NCI-H1930 (cell line): ENCODE measurements around the gene ACAP2.
"Not testable (repeated sequence)": the region's sequence is repeated elsewhere in the genome, so short reads cannot be mapped to it uniquely, and the experiment has no call there.

Experiments used
- DNase-seq, 2 experiments: peaks; one replicate each; lab custom pipeline; 2025; lab: John Stamatoyannopoulos, UW

ACAP2 gene

GRCh38 chr3:195385526-195385925 lies 57.3 kb downstream of the ACAP2 start:
- DNase-seq: no peak

- no peak for DNase-seq
These were observed 57.9 kb downstream of the ACAP2 start for GRCh38 chr3:195384952-195385351.

GRCh38 chr3:195372220-195372619 lies 70.6 kb downstream of the ACAP2 start:
- no peak for DNase-seq

GRCh38 chr3:195366200-195366925 lies 76.5 kb downstream of the ACAP2 start:
- no peak for DNase-seq

- no peak for DNase-seq
These were observed 77.4 kb downstream of the ACAP2 start for GRCh38 chr3:195365371-195365770.

GRCh38 chr3:195357797-195358196 lies 85.0 kb downstream of the ACAP2 start:
- not testable (repeated sequence) for DNase-seq

- DNase-seq: no peak
These were observed 86.4 kb downstream of the ACAP2 start for GRCh38 chr3:195356151-195357086.

GRCh38 chr3:195354009-195354408 lies 88.8 kb downstream of the ACAP2 start:
- not testable (repeated sequence) for DNase-seq

GRCh38 chr3:195352895-195353488 lies 89.8 kb downstream of the ACAP2 start:
- no peak for DNase-seq

- DNase-seq: no peak
These were observed 94.2 kb downstream of the ACAP2 start for GRCh38 chr3:195348426-195349115.

GRCh38 chr3:195337747-195338146 lies 105.1 kb downstream of the ACAP2 start:
- no peak for DNase-seq

GRCh38 chr3:195334967-195335366 lies 107.9 kb downstream of the ACAP2 start:
- no peak for DNase-seq

GRCh38 chr3:195319060-195319459 lies 123.8 kb downstream of the ACAP2 start:
- no peak for DNase-seq

GRCh38 chr3:195312714-195313113 lies 130.1 kb downstream of the ACAP2 start:
- no peak for DNase-seq

- no peak for DNase-seq
These were observed 135.1 kb downstream of the ACAP2 start for GRCh38 chr3:195307711-195308110.

GRCh38 chr3:195306369-195306768 lies 136.5 kb downstream of the ACAP2 start:
- DNase-seq: no peak

- no peak for DNase-seq
These were observed 140.4 kb downstream of the ACAP2 start for GRCh38 chr3:195302431-195302830.

- no peak for DNase-seq
These were observed 145.4 kb downstream of the ACAP2 start for GRCh38 chr3:195297446-195297845.

GRCh38 chr3:195296662-195297061 lies 146.2 kb downstream of the ACAP2 start:
- no peak for DNase-seq

- DNase-seq: no peak
These were observed 151.7 kb downstream of the ACAP2 start for GRCh38 chr3:195291121-195291520.

- DNase-seq: not testable (repeated sequence)
These were observed 152.2 kb downstream of the ACAP2 start for GRCh38 chr3:195290643-195291042.
